ENCODE data around the gene PRXL2A.
"Not testable (repeated sequence)": the region's sequence is repeated elsewhere in the genome, so short reads cannot be mapped to it uniquely, and the experiment has no call there.

The PRXL2A gene

GRCh38 chr10:80480373-80480772 lies 72.0 kb downstream of the PRXL2A start:
- DNase-seq = not testable (repeated sequence)

GRCh38 chr10:80480852-80481251 lies 72.5 kb downstream of the PRXL2A start:
- DNase-seq = no peak

GRCh38 chr10:80484243-80484642 lies 75.9 kb downstream of the PRXL2A start:
- DNase-seq = no peak

DNA sequence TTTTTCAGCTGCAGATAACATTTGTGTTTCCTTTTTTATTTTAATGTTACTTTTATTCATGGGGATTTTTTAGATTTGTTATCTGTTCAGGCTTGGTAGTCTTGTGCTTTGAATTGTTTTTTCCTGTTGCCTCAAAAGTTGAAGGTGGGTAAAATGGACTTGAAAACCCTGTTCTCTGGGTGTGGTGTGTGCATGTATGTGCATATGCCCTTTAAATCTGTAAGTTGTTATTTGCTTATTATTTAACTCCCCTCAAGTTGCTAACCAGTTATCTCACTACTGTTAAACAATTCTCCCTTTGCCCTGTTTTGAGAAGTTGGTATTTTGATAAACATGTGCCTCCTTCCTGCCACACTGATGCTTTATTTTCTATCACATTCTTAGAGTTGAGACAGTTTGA lies 76.3 kb downstream of the PRXL2A start:
- DNase-seq = no peak

GRCh38 chr10:80485076-80485945 lies 77.0 kb downstream of the PRXL2A start:
- DNase-seq = no peak

- no peak for DNase-seq
Observed at GRCh38 chr10:80485946-80486764, 77.8 kb downstream of the PRXL2A start.
